Measurements from ENCODE around the gene HECTD4. TPM values are rescaled to one million over a fixed set of nuclear protein-coding genes. Genes with fewer than 3 reads are reported as not detected.
A peak's percentile ranks its signal among the peaks of the same experiment; 100 is the strongest.
"Not testable (repeated sequence)": the region's sequence is repeated elsewhere in the genome, so short reads cannot be mapped to it uniquely, and the experiment has no call there.

Gene HECTD4
- total RNA-seq = 11.8 and 16.7 TPM in 2 replicates

- DNase-seq (ENCODE audit: low read depth in 2 of 2) = peak; percentile 88 to 90
Observed at GRCh38 chr12:112381883-112382796, at the start of gene HECTD4. TSS of gene HECTD4 (minus strand) at chr12:112382431. CDS start at chr12:112382128, 303 bp downstream.

- peak in 1 of 2 donors; percentile 25 for DNase-seq (ENCODE audit: low read depth in 2 of 2)
Observed at GRCh38 chr12:112431965-112432364, 49.7 kb upstream of the HECTD4 start.

GRCh38 chr12:112430929-112431328, 48.7 kb upstream of the HECTD4 start:
- DNase-seq (ENCODE audit: low read depth in 2 of 2) = peak in 1 of 2 donors; percentile 7

GRCh38 chr12:112427760-112428159, 45.5 kb upstream of the HECTD4 start:
- DNase-seq (ENCODE audit: low read depth in 2 of 2) = no peak

GRCh38 chr12:112425582-112426382, 43.6 kb upstream of the HECTD4 start:
- no peak for DNase-seq (ENCODE audit: low read depth in 2 of 2)

GRCh38 chr12:112424126-112424525, 41.9 kb upstream of the HECTD4 start:
- no peak for DNase-seq (ENCODE audit: low read depth in 2 of 2)

- DNase-seq (ENCODE audit: low read depth in 2 of 2) = peak; percentile 16 to 28
Observed at GRCh38 chr12:112422531-112422930, 40.3 kb upstream of the HECTD4 start.

- DNase-seq (ENCODE audit: low read depth in 2 of 2) = no peak
Observed at GRCh38 chr12:112421363-112421762, 39.1 kb upstream of the HECTD4 start.

GRCh38 chr12:112420740-112421139, 38.5 kb upstream of the HECTD4 start:
- no peak for DNase-seq (ENCODE audit: low read depth in 2 of 2)

GRCh38 chr12:112419297-112420133, 37.3 kb upstream of the HECTD4 start:
- peak; percentile 75 to 85 for DNase-seq (ENCODE audit: low read depth in 2 of 2)

- DNase-seq (ENCODE audit: low read depth in 2 of 2) = peak; percentile 90 to 91
Observed at GRCh38 chr12:112418608-112419296, 36.5 kb upstream of the HECTD4 start, which contains the start of gene PTPN11. TSS of gene PTPN11 (plus strand) at chr12:112418947. CDS start at chr12:112419112, 165 bp downstream.

- no peak for DNase-seq (ENCODE audit: low read depth in 2 of 2)
Observed at GRCh38 chr12:112418273-112418607, 36.0 kb upstream of the HECTD4 start.

GRCh38 chr12:112415457-112415856, 33.2 kb upstream of the HECTD4 start:
- not testable (repeated sequence) for DNase-seq (ENCODE audit: low read depth in 2 of 2)

GRCh38 chr12:112413855-112414625, 31.8 kb upstream of the HECTD4 start:
- DNase-seq (ENCODE audit: low read depth in 2 of 2) = peak in 1 of 2 donors; percentile 83

GRCh38 chr12:112409906-112410244, 27.6 kb upstream of the HECTD4 start:
- DNase-seq (ENCODE audit: low read depth in 2 of 2) = no peak

- DNase-seq (ENCODE audit: low read depth in 2 of 2) = peak; percentile 90 to 97
Observed at GRCh38 chr12:112409064-112409905, 27.1 kb upstream of the HECTD4 start, which contains the start of gene RPL6. TSS of gene RPL6 (minus strand) at chr12:112409605. CDS start at chr12:112408656, 949 bp downstream.

- DNase-seq (ENCODE audit: low read depth in 2 of 2) = peak in 1 of 2 donors; percentile 38
Observed at GRCh38 chr12:112408621-112409020, 26.4 kb upstream of the HECTD4 start.

- not testable (repeated sequence) for DNase-seq (ENCODE audit: low read depth in 2 of 2)
Observed at GRCh38 chr12:112407683-112408082, 25.5 kb upstream of the HECTD4 start.

All from lung microvascular endothelial cell (primary cell).